Fibroblast of mammary gland (primary cell): ENCODE data around the gene BCO2.

Experiments used
- DNase-seq: peaks from one replicate; pipeline ENCODE4 v3.0.0-alpha.2; 2010; ENCODE audit warnings: low read depth
- H3K4me3 ChIP-seq: 2 replicates; pipeline ENCODE4 v1.5.1; 2011; ENCODE audit warnings: low read depth, mild to moderate bottlenecking, low read length, moderate library complexity; ENCODE audit not compliant: control insufficient read depth
- CTCF ChIP-seq: conservative IDR thresholded peaks from 2 replicates; pipeline ENCODE4 v1.5.1; 2011; ENCODE audit warnings: low read depth, low read length, inconsistent platforms; ENCODE audit not compliant: control insufficient read depth, insufficient read depth

The BCO2 gene

DNA sequence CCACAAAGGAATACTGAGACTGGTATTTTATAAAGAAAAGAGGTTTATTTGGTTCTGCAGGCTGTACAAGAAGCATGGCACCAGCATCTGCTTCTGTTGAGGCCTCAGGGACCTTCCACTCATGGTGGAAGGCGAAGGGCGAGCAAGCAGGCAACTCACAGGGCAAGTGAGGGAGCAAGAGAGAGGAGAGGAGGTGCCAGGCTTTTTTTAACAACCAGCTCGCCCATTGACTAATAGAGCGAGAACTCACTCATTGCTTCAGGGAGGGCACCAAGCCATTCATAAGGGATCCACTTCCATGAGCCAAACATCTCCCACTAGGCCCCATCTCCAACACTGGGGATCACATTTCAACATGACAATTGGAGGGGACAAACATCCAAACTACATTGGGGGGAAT, 52.2 kb downstream of the BCO2 start:
- H3K4me3 ChIP-seq, result peak overlapping the region; percentile 92
- no peak for TF ChIP-seq CTCF
- DNase-seq, result peak; percentile 8

GRCh38 chr11:112228706-112229105, 53.4 kb downstream of the BCO2 start:
- H3K4me3 ChIP-seq, result no peak overlapping the region
- TF ChIP-seq CTCF, result no peak
- DNase-seq, result no peak

DNA sequence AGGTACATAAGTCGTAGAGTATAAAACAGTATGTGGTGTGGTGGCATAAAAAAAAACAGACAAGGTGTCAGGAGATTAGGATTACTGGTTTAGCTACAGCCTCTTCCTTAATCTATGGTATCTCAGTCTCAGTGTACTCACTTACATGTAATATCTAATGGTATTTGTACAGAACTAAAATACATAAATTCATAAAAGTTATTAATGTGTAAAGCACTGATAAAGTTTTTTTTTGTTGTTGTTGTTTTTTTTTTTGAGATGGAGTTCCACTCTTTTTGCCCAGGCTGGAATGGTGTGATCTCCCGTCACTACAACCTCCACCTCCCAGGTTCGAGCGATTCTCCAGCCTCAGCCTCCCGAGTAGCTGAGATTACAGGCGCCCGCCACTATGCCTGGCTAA, 53.8 kb downstream of the BCO2 start:
- DNase-seq, result no peak
- no peak overlapping the region for H3K4me3 ChIP-seq
- no peak for TF ChIP-seq CTCF

DNA sequence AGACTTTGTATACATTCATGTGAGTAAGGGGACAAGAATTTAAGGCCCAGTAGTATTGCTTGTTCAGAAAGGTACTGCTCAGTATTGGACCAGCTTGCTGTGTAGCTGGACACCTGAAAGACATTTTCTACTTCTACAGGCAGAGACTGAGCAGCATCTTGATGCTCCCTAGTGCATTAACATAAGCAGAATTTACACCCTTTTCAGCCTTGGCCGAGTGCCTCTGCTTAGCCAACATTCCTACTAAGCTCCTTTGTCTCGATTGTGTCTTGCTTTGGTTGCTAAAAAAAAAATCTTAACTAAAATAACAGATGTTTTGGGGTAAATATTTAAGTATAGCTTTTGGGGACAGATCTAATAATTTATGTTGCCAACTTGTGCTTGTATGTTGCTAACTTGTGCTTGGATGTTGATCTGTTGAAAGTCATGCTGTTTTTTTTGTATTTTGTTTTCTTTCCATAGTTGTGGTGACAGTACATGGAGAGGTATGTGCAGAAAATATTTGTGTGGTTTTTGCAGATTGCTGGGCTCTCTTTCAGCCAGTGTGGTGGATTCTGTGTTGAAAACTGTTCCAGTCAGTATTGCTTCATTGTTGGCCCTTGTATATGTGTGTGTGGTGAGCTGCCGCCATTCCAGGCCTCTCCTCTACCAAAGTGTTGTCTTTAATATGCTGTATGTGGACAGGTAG, 54.6 kb downstream of the BCO2 start:
- H3K4me3 ChIP-seq, result no peak overlapping the region
- peak; percentile 82 for DNase-seq
- TF ChIP-seq CTCF, result no peak

- DNase-seq, result no peak
Measured at GRCh38 chr11:112231952-112232351, 56.6 kb downstream of the BCO2 start.

DNA sequence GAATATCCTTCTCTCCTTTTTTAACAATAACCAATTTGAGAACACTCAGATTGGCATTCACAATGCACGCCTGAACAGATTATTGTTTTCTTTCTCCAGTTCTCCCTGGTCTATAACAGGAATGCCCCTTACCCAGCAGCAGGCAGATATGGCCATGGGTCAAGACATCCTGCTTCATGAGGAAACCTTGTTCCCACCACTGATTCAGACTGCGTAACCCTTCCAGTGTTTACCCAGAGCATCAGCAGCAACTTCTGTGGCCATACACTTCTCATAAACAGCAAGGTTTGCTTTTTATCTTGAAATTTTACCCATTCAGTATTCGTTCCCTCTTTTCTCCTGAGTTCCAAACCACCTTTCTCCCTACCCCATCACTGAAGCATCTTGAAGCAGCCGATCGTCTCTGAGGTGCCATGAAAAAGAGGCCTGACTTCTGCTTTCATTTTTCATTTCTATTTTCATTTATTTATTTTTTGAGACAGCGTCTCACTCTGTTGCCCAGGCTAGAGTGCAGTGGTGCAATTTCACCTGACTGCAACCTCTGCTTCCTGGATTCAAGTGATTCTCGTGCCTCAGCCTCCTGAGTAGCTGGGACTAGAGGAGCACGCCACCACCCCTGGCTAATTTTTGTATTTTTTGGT, 60.6 kb downstream of the BCO2 start:
- H3K4me3 ChIP-seq, result no peak overlapping the region
- DNase-seq, result no peak
- TF ChIP-seq CTCF, result no peak

More at GRCh38 chr11:112231952-112232351, 56.6 kb downstream of the BCO2 start:
- H3K4me3 ChIP-seq, result no peak overlapping the region
- no peak for TF ChIP-seq CTCF

DNA sequence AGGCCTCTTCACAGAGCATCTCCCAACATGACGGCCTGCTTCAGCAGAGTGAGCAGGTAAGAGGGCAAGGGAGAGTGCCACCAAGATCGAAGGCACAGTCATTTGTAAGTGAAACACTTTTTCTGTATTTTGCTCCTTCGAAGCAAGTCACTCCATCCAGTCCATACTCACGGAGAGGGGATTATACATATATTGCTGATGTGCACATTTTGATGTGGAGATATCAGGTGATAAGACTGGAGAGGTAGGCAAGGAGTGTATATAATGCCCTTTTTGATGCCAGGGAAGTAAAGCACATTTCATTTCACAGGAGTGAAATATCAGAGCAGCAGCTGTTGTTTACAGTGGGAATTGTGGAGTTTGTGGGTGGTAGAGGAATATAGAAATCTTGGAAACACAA, 62.1 kb downstream of the BCO2 start:
- DNase-seq, result no peak
- no peak for TF ChIP-seq CTCF
- H3K4me3 ChIP-seq, result no peak overlapping the region
